ENCODE measurements around the gene SWI5. TPM values are rescaled to one million over a fixed set of nuclear protein-coding genes. Genes with fewer than 3 reads are reported as not detected.

The SWI5 gene
- total RNA-seq, 2 donors from 2014 or later = 34.8 to 38.5 TPM

GRCh38 chr9:128244837-128245231 is 31.2 kb upstream of the SWI5 start:
- no peak for DNase-seq (ENCODE audit: low spot score)
- Histone ChIP-seq H3K9me3 (no peaks in the 10 kb centered on the region), H3K27me3 (replicated peaks; ENCODE audit: insufficient read depth) (no peaks in the 10 kb centered on the region), H3K36me3 (no peaks in the 10 kb centered on the region), H3K4me1 (replicated peaks) (no peaks in the 10 kb centered on the region), H3K27ac (peak overlapping the region in 1 of 2 donors; percentile 38), H3K4me3 (peak overlapping the region; percentile 13 to 16)
- WGBS = 15% methylated on average over 12 of the region's 18 CpGs
- intact Hi-C loops (cut with DNase I) = no loop called here
- TF ChIP-seq POLR2A (IDR thresholded peaks at IDR 0.05) (no peak), POLR2AphosphoS5 (IDR thresholded peaks at IDR 0.05) (no peak), CTCF (IDR thresholded peaks at IDR 0.05) (no peak)

DNA sequence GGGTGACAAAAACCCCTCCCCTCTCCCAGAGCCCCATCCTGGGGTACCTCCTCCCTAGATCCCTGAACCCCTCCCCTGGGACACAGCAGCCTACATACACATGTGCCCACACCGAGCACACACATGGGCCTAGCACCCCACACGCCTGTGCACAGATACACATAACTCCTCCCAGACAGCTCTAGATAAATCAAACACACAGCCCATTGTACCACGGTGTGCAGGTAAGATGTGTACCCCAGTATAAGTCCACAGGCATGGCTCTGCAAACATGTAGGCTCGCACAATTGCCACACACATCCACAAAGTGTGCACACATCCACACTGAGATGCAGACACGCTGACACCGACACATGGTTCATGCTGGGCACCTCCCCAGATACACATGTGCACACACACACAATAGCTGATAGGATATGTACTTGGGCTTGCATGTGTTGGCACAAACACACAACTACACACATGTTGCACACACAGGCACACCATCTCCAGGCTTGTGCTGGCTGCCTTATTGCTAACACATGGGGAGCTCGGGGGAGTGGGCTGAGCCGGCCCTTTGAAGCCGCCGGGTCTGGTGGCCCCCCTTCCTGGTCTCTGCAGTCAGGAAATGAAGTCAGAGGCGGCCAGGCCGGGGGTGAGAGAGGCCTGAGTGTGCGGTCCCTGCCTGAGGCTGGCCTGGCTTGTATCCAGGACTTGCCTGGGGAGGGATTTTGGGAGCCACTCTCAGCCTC is 30.5 kb upstream of the SWI5 start:
- no peaks in the 10 kb centered on the region for H3K27me3 ChIP-seq (replicated peaks; ENCODE audit: insufficient read depth)
- no peak overlapping the region for H3K27ac ChIP-seq
- no peak for DNase-seq (ENCODE audit: low spot score)
- no peaks in the 10 kb centered on the region for H3K9me3 ChIP-seq
- no peaks in the 10 kb centered on the region for H3K36me3 ChIP-seq
- 46% methylated on average over 12 of the region's 13 CpGs for WGBS
- no peaks in the 10 kb centered on the region for H3K4me1 ChIP-seq (replicated peaks)
- intact Hi-C loops (cut with DNase I) = no loop called here
- H3K4me3 ChIP-seq = no peak overlapping the region
- TF ChIP-seq POLR2AphosphoS5 (IDR thresholded peaks at IDR 0.05) (no peak), POLR2A (IDR thresholded peaks at IDR 0.05) (no peak), CTCF (IDR thresholded peaks at IDR 0.05) (no peak)

DNA sequence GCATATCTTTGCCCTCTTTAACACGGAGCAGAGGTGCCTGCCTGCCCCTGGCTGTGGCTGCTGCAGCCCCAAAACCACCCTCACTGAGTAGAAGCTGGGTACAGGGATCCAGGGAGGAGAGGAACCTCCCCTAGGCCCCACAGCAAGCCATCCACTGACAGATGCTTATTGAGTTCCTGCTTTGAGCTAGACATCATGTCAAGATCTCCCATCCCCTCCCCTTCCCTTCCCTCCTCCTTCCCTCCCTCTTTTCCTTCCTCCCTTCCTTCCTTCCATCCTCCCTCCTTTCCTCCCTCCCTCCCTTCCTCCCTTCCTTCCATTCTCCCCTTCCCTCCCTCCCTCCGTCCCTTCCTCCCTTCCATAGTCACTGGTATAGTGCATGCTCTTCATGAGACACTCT is 29.6 kb upstream of the SWI5 start:
- H3K4me3 ChIP-seq = no peak overlapping the region
- WGBS = 88% methylated on average over 2 of the region's 2 CpGs
- H3K27me3 ChIP-seq (replicated peaks; ENCODE audit: insufficient read depth) = no peaks in the 10 kb centered on the region
- H3K4me1 ChIP-seq (replicated peaks) = no peaks in the 10 kb centered on the region
- H3K36me3 ChIP-seq = no peaks in the 10 kb centered on the region
- DNase-seq (ENCODE audit: low spot score) = no peak
- no peak for TF ChIP-seq CTCF (IDR thresholded peaks at IDR 0.05)
- TF ChIP-seq POLR2A (IDR thresholded peaks at IDR 0.05) = no peak
- no peak for TF ChIP-seq POLR2AphosphoS5 (IDR thresholded peaks at IDR 0.05)
- H3K9me3 ChIP-seq = no peaks in the 10 kb centered on the region
- H3K27ac ChIP-seq = no peak overlapping the region
- intact Hi-C loops (cut with DNase I) = no loop called here

DNA sequence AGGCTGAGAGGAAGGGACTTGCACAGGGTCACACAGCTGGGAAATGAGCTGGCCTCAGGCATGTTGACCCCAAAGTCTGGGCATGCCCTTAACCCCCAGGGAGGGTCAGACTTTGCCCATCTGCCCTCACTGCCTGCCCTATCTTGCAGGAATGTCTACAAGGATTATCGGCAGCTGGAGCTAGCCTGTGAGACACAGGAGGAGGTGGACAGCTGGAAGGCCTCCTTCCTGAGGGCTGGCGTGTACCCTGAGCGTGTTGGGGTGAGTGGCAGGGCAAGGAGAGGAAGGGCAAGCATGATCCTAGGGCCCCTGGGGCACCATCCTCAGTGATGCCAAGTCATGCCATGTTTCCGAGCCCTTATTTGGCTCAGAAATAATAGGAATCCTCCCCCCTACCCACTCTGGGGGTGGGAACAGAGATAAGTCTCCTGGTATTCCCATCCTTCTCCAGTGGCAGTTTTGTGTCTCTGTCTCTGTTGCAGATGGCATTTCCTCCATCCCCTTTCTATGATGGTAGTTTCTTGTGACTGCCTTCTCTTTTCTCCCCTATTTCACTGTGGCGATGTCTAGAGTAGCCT is 28.8 kb upstream of the SWI5 start:
- intact Hi-C loops (cut with DNase I) = no loop called here
- H3K27ac ChIP-seq = no peak overlapping the region
- 88% methylated on average over 5 of the region's 5 CpGs for WGBS
- H3K9me3 ChIP-seq = no peaks in the 10 kb centered on the region
- TF ChIP-seq POLR2AphosphoS5 (IDR thresholded peaks at IDR 0.05) = no peak
- no peak overlapping the region for H3K4me3 ChIP-seq
- H3K36me3 ChIP-seq = no peaks in the 10 kb centered on the region
- H3K27me3 ChIP-seq (replicated peaks; ENCODE audit: insufficient read depth) = no peaks in the 10 kb centered on the region
- DNase-seq (ENCODE audit: low spot score) = no peak
- H3K4me1 ChIP-seq (replicated peaks) = no peaks in the 10 kb centered on the region

GRCh38 chr9:128249558-128249907 is 26.5 kb upstream of the SWI5 start:
- Histone ChIP-seq H3K27me3 (replicated peaks; ENCODE audit: insufficient read depth) (no peaks in the 10 kb centered on the region), H3K4me3 (no peak overlapping the region), H3K4me1 (replicated peaks) (no peaks in the 10 kb centered on the region), H3K36me3 (no peaks in the 10 kb centered on the region), H3K9me3 (no peaks in the 10 kb centered on the region), H3K27ac (no peak overlapping the region)
- intact Hi-C loops (cut with DNase I) = no loop called here
- no peak for DNase-seq (ENCODE audit: low spot score)
- 90% methylated on average over 8 of the region's 8 CpGs for WGBS
- TF ChIP-seq CTCF (IDR thresholded peaks at IDR 0.05) (no peak), POLR2A (IDR thresholded peaks at IDR 0.05) (no peak), POLR2AphosphoS5 (IDR thresholded peaks at IDR 0.05) (no peak)

All from prostate gland (tissue), 2 donors.